22Rv1 (cell line): Measurements from ENCODE around the gene KCNJ14.

Experiments
- ZFX ChIP-seq: fragments of 450-650 bp; IDR thresholded peaks from 2 replicates; pipeline ENCODE4 v1.6.1; 2017; ENCODE audit warnings: antibody characterized with exemption, borderline replicate concordance
- TF ChIP-seq, protein P1 (sequence below): fragments of 450-650 bp; IDR thresholded peaks from 2 replicates; pipeline ENCODE4 v1.5.1; 2017; ENCODE audit warnings: mild to moderate bottlenecking

DNA sequence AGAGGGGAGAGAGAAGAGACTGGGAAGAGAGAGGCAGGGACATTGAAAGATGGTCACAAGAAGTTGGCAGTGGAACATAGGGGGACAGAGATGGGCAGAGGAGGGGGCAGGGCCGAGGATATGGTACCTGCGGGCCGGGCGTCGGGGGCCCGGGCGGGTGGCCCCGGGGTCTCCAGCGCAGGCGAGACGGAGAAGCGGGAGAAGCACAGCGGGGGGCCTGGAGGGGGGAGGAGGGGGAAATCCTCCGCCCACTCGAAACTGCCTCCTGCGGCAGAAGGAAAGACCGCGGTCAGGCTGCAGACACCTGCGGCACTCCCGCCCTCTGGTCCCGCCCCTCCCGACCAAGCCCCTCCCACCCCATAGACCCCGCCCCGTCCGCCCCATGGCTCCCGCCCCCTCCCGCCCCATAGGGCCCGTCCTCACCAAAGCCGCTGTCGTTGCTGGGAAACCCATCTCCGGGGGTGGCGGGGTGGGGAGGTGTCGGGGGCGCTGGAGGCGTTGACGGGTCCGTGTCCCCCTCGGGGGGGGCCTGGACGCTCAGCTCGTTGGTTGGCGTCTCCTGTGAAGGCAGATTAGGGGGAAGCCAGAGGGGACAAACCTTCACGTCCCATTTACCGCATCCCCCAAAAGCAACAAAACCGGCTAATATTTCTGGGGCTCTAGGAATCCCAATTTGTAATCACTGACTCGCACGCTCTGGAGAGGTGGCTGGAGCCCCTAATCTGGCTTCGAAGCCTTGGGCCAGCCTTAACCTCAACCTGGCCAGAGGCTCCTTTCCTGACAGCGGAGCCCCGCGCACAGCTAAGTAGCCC, 35.8 kb downstream of the KCNJ14 start:
- TF ChIP-seq, protein P1, sequence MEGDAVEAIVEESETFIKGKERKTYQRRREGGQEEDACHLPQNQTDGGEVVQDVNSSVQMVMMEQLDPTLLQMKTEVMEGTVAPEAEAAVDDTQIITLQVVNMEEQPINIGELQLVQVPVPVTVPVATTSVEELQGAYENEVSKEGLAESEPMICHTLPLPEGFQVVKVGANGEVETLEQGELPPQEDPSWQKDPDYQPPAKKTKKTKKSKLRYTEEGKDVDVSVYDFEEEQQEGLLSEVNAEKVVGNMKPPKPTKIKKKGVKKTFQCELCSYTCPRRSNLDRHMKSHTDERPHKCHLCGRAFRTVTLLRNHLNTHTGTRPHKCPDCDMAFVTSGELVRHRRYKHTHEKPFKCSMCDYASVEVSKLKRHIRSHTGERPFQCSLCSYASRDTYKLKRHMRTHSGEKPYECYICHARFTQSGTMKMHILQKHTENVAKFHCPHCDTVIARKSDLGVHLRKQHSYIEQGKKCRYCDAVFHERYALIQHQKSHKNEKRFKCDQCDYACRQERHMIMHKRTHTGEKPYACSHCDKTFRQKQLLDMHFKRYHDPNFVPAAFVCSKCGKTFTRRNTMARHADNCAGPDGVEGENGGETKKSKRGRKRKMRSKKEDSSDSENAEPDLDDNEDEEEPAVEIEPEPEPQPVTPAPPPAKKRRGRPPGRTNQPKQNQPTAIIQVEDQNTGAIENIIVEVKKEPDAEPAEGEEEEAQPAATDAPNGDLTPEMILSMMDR = no peak
- TF ChIP-seq ZFX = no peak
